Measurements from ENCODE around the gene DGLUCY.
A peak's percentile ranks its signal among the peaks of the same experiment; 100 is the strongest.
"Not testable (repeated sequence)": the region's sequence is repeated elsewhere in the genome, so short reads cannot be mapped to it uniquely, and the experiment has no call there.

The DGLUCY gene

GRCh38 chr14:91261115-91261514 is 147.2 kb downstream of the DGLUCY start:
- peak; percentile 58 for DNase-seq

GRCh38 chr14:91261986-91262549 is 148.2 kb downstream of the DGLUCY start:
- no peak for DNase-seq

GRCh38 chr14:91263329-91263728 is 149.5 kb downstream of the DGLUCY start:
- DNase-seq, result no peak

GRCh38 chr14:91264151-91265150 is 150.6 kb downstream of the DGLUCY start:
- peak; percentile 29 for DNase-seq

- DNase-seq, result no peak
These were observed 151.5 kb downstream of the DGLUCY start for GRCh38 chr14:91265404-91265803.

GRCh38 chr14:91266276-91266675 is 152.4 kb downstream of the DGLUCY start:
- not testable (repeated sequence) for DNase-seq

GRCh38 chr14:91267965-91268437 is 154.1 kb downstream of the DGLUCY start:
- no peak for DNase-seq

- no peak for DNase-seq
These were observed 155.5 kb downstream of the DGLUCY start for GRCh38 chr14:91269076-91269991.

GRCh38 chr14:91270188-91270587 is 156.3 kb downstream of the DGLUCY start:
- no peak for DNase-seq

GRCh38 chr14:91270619-91271018 is 156.7 kb downstream of the DGLUCY start:
- no peak for DNase-seq

- no peak for DNase-seq
These were observed 157.8 kb downstream of the DGLUCY start for GRCh38 chr14:91271639-91272038.

GRCh38 chr14:91272341-91273272 is 158.7 kb downstream of the DGLUCY start:
- no peak for DNase-seq

- DNase-seq, result no peak
These were observed 159.5 kb downstream of the DGLUCY start for GRCh38 chr14:91273273-91273884.

- DNase-seq, result no peak
These were observed 160.0 kb downstream of the DGLUCY start for GRCh38 chr14:91273885-91274273.

- DNase-seq, result no peak
These were observed 160.9 kb downstream of the DGLUCY start for GRCh38 chr14:91274796-91275195.
